H1 (cell line): Measurements from ENCODE around the gene LRPAP1. TPM values are rescaled to one million over a fixed set of nuclear protein-coding genes. Genes with fewer than 3 reads are reported as not detected.

Source experiments
- CTCF ChIA-PET: fragments of 300-600 bp; sonication (Branson Sonifier 250); formaldehyde crosslinking; loops from one replicate; lab custom pipeline; 2021; ENCODE audit not compliant: partially characterized antibody; lab: Charles Lee
- POLR2A ChIA-PET: fragments of 300-600 bp; sonication (Branson Sonifier 250); formaldehyde crosslinking; loops from one replicate; lab custom pipeline; 2021; ENCODE audit warnings: inconsistent platforms; ENCODE audit not compliant: partially characterized antibody; lab: Charles Lee
- DNase-seq, 2 experiments: peaks; one replicate each; pipeline versions ENCODE4 v3.0.0 to v3.0.0-alpha.2; 2010 to 2022; ENCODE audit warnings: low spot score in 2 of 2, low read depth in 1 of 2, mixed read lengths in 1 of 2
- FAIRE-seq: peaks from 2 replicates; lab custom pipeline; 2011; peaks lifted over from hg19 to GRCh38; lab: Jason Lieb, UNC
- H2AFZ ChIP-seq: 2 replicates; pipeline ENCODE4 v1.8.1; 2012; ENCODE audit warnings: low read length, inconsistent platforms
- H2AK5ac ChIP-seq: 2 replicates; pipeline ENCODE4 v1.6.1; 2013; ENCODE audit warnings: low read depth, low read length
- H2BK120ac ChIP-seq: replicated peaks from 2 replicates; pipeline ENCODE3; 2013; ENCODE audit warnings: low read depth, low read length, inconsistent platforms
- H2BK12ac ChIP-seq: 2 replicates; pipeline ENCODE4 v1.6.1; 2013; ENCODE audit warnings: low read depth, low read length
- H2BK15ac ChIP-seq: 2 replicates; pipeline ENCODE4 v1.6.1; 2013; ENCODE audit warnings: low read length
- H2BK20ac ChIP-seq: 2 replicates; pipeline ENCODE4 v1.6.1; 2013; ENCODE audit warnings: low read length
- H2BK5ac ChIP-seq: 2 replicates; pipeline ENCODE4 v1.6.1; 2013; ENCODE audit warnings: low read depth, low read length
- H3K14ac ChIP-seq: 2 replicates; pipeline ENCODE4 v1.6.1; 2013; ENCODE audit warnings: inconsistent platforms; ENCODE audit not compliant: insufficient read length
- H3K18ac ChIP-seq: 2 replicates; pipeline ENCODE4 v1.6.1; 2013; ENCODE audit warnings: low read length; ENCODE audit errors: extremely low read depth
- H3K23ac ChIP-seq: 2 replicates; pipeline ENCODE4 v1.6.1; 2013; ENCODE audit warnings: inconsistent platforms; ENCODE audit not compliant: insufficient read length
- H3K23me2 ChIP-seq: 2 replicates; pipeline ENCODE4 v1.6.1; 2013; ENCODE audit warnings: low read depth, low read length
- H3K27ac ChIP-seq: 2 replicates; pipeline ENCODE4 v1.6.1; 2011; ENCODE audit warnings: low read depth, low read length, inconsistent platforms
- H3K27me3 ChIP-seq, 4 experiments: replicated peaks in 1 of 4; 1 replicate in 1 of 4; 2 replicates in 3 of 4; pipeline versions ENCODE4 v1.6.1 to v1.8.1; 2011 to 2013; ENCODE audit warnings: low read length in 3 of 4, mild to moderate bottlenecking in 3 of 4, inconsistent platforms in 2 of 4, mixed read lengths in 2 of 4, moderate library complexity in 1 of 4; ENCODE audit not compliant: control insufficient read depth in 3 of 4, insufficient read depth in 3 of 4; ENCODE audit errors: extremely low read depth in 1 of 4
- H3K36me3 ChIP-seq, 4 experiments: 2 replicates each; pipeline versions ENCODE4 v1.6.1 to v1.8.1; 2011 to 2013; ENCODE audit warnings: mild to moderate bottlenecking in 4 of 4, low read length in 3 of 4, moderate library complexity in 2 of 4, control low read depth in 1 of 4, inconsistent platforms in 1 of 4; ENCODE audit not compliant: insufficient read depth in 4 of 4, control insufficient read depth in 2 of 4
- H3K4ac ChIP-seq: replicated peaks from 2 replicates; pipeline ENCODE3; 2013; ENCODE audit warnings: low read length, low read depth, mixed read lengths, inconsistent platforms; ENCODE audit not compliant: insufficient read length
- H3K4me1 ChIP-seq, 4 experiments: replicated peaks in 1 of 4; 1 replicate in 1 of 4; 2 replicates in 3 of 4; pipeline versions ENCODE4 v1.6.1 to v1.8.1; 2011 to 2013; ENCODE audit warnings: low read length in 3 of 4, inconsistent platforms in 2 of 4, mixed read lengths in 1 of 4; ENCODE audit not compliant: insufficient read depth in 4 of 4, control insufficient read depth in 3 of 4
- H3K4me2 ChIP-seq, 2 experiments: 2 replicates each; pipeline versions ENCODE4 v1.6.1 to v1.8.1; 2011 to 2013; ENCODE audit warnings: low read depth in 2 of 2, low read length in 2 of 2, control low read depth in 1 of 2, inconsistent platforms in 1 of 2, mild to moderate bottlenecking in 1 of 2; ENCODE audit not compliant: insufficient read depth in 1 of 2
- H3K4me3 ChIP-seq, 4 experiments: fragments of 200-600, 300-600 bp in 1 of 4; sonication (generic), shearing (Covaris generic), sonication (Bioruptor Twin) in 1 of 4; 2 replicates each; pipeline versions ENCODE4 v1.5.1 to v1.8.1; 2011 to 2016; ENCODE audit warnings: low read length in 4 of 4, low read depth in 3 of 4, control low read depth in 2 of 4, inconsistent platforms in 2 of 4, mild to moderate bottlenecking in 2 of 4, mixed read lengths in 1 of 4, moderate library complexity in 1 of 4; ENCODE audit not compliant: insufficient read depth in 2 of 4; ENCODE audit errors: extremely low read depth in 1 of 4
- H3K56ac ChIP-seq: replicated peaks from 2 replicates; pipeline ENCODE3; 2013; ENCODE audit warnings: low read depth, mild to moderate bottlenecking, mixed read lengths, low read length, inconsistent platforms; ENCODE audit not compliant: insufficient read length
- H3K79me1 ChIP-seq: 2 replicates; pipeline ENCODE4 v1.6.1; 2013; ENCODE audit warnings: low read depth, low read length, control low read depth
- H3K79me2 ChIP-seq, 2 experiments: 2 replicates each; pipeline versions ENCODE4 v1.6.1 to v1.8.1; 2012 to 2013; ENCODE audit warnings: low read length in 2 of 2, mild to moderate bottlenecking in 2 of 2, inconsistent platforms in 1 of 2; ENCODE audit not compliant: insufficient read depth in 2 of 2, control insufficient read depth in 1 of 2
- H3K9ac ChIP-seq, 4 experiments: replicated peaks in 1 of 4; 1 replicate in 1 of 4; 2 replicates in 3 of 4; pipeline versions ENCODE4 v1.6.1 to v1.8.1; 2011 to 2013; ENCODE audit warnings: low read depth in 3 of 4, low read length in 3 of 4, control low read depth in 2 of 4, mild to moderate bottlenecking in 2 of 4, moderate library complexity in 2 of 4, inconsistent platforms in 1 of 4; ENCODE audit errors: extremely low read depth in 1 of 4
- H3K9me3 ChIP-seq, 2 experiments: 2 replicates each; pipeline versions ENCODE4 v1.6.1 to v1.8.1; 2012 to 2013; ENCODE audit warnings: mild to moderate bottlenecking in 2 of 2, moderate library complexity in 2 of 2, control low read depth in 1 of 2, inconsistent platforms in 1 of 2, low read depth in 1 of 2, low read length in 1 of 2, mixed read lengths in 1 of 2; ENCODE audit not compliant: insufficient read depth in 2 of 2
- H4K20me1 ChIP-seq, 2 experiments: replicated peaks in 1 of 2; 2 replicates each; pipeline versions ENCODE3 to v1.8.1; 2011 to 2013; ENCODE audit warnings: inconsistent platforms in 2 of 2, low read length in 2 of 2, mild to moderate bottlenecking in 1 of 2; ENCODE audit not compliant: insufficient read depth in 2 of 2, control insufficient read depth in 1 of 2
- H4K5ac ChIP-seq: 2 replicates; pipeline ENCODE4 v1.6.1; 2013; ENCODE audit warnings: low read length, low read depth, mixed read lengths, inconsistent platforms; ENCODE audit not compliant: insufficient read length
- H4K8ac ChIP-seq: 2 replicates; pipeline ENCODE4 v1.8.0; 2013; ENCODE audit warnings: mild to moderate bottlenecking, moderate library complexity, low read length, inconsistent platforms; ENCODE audit not compliant: insufficient read depth; ENCODE audit errors: extremely low read depth
- H4K91ac ChIP-seq: replicated peaks from 2 replicates; pipeline ENCODE3; 2013; ENCODE audit warnings: low read length, mixed read lengths, inconsistent platforms; ENCODE audit not compliant: insufficient read length
- ATF3 ChIP-seq: IDR thresholded peaks from 2 replicates; pipeline ENCODE4 v1.6.1; 2011; ENCODE audit warnings: low read depth, mild to moderate bottlenecking, low read length; ENCODE audit not compliant: insufficient read depth
- CEBPB ChIP-seq: IDR thresholded peaks from 2 replicates; pipeline ENCODE4 v1.6.1; 2012; ENCODE audit warnings: low read depth, low read length
- CHD1 ChIP-seq: IDR thresholded peaks from 2 replicates; pipeline ENCODE4 v1.6.1; 2012; ENCODE audit warnings: low read depth, low read length, improper control_type of control experiment
- CREB1 ChIP-seq: IDR thresholded peaks from 2 replicates; pipeline ENCODE4 v1.6.1; 2012; ENCODE audit warnings: inconsistent platforms
- FOSL1 ChIP-seq: IDR thresholded peaks from 2 replicates; pipeline ENCODE4 v1.6.1; 2011; ENCODE audit warnings: mild to moderate bottlenecking, low read depth, low read length, moderate library complexity; ENCODE audit not compliant: insufficient read depth
- GTF2F1 ChIP-seq: IDR thresholded peaks from 2 replicates; pipeline ENCODE4 v1.6.1; 2012; ENCODE audit warnings: low read depth, low read length, improper control_type of control experiment, borderline replicate concordance
- POLR2A ChIP-seq, 2 experiments: IDR thresholded peaks; 1 replicate in 1 of 2; 2 replicates in 1 of 2; pipeline ENCODE4 v1.6.1; 2011; ENCODE audit warnings: low read depth in 2 of 2, low read length in 2 of 2, mild to moderate bottlenecking in 2 of 2; ENCODE audit errors: control extremely low read depth in 1 of 2
- POLR2AphosphoS5 ChIP-seq: IDR thresholded peaks from 2 replicates; pipeline ENCODE4 v1.6.1; 2011; ENCODE audit warnings: low read depth, low read length
- POU5F1 ChIP-seq: IDR thresholded peaks from 2 replicates; pipeline ENCODE4 v1.6.1; 2011; ENCODE audit warnings: low read depth, mild to moderate bottlenecking, low read length, moderate library complexity
- RAD21 ChIP-seq, 2 experiments: IDR thresholded peaks in 1 of 2; conservative IDR thresholded peaks in 1 of 2; 2 replicates each; pipeline ENCODE4 v1.6.1; 2011; ENCODE audit warnings: low read depth in 2 of 2, low read length in 2 of 2, improper control_type of control experiment in 1 of 2, inconsistent platforms in 1 of 2, mild to moderate bottlenecking in 1 of 2, moderate library complexity in 1 of 2
- SAP30 ChIP-seq: fragments of 300-600 bp; sonication (generic); IDR thresholded peaks from 2 replicates; pipeline ENCODE4 v1.7.1; 2012; ENCODE audit warnings: low read length, moderate library complexity, mild to moderate bottlenecking, inconsistent platforms; ENCODE audit not compliant: insufficient read depth, insufficient replicate concordance
- SP4 ChIP-seq: IDR thresholded peaks from 2 replicates; pipeline ENCODE4 v1.6.1; 2012; ENCODE audit warnings: low read length, inconsistent platforms
- TAF1 ChIP-seq: IDR thresholded peaks from 2 replicates; pipeline ENCODE4 v1.6.1; 2011; ENCODE audit warnings: mild to moderate bottlenecking, low read depth, low read length
- WGBS, 2 experiments: shearing (Covaris generic) in 1 of 2; methylation state at CpG; one replicate each; pipeline versions ENCODE4 v1.1.6 to v1.1.7; 2013 to 2015; ENCODE audit warnings: low lambda C conversion rate in 2 of 2, mixed read lengths in 2 of 2, inconsistent platforms in 1 of 2, low coverage in 1 of 2, missing lambda C conversion rate in 1 of 2; ENCODE audit not compliant: insufficient replicate concordance in 2 of 2, insufficient coverage in 1 of 2, insufficient read length in 1 of 2; ENCODE audit errors: extremely low coverage in 1 of 2, missing lambda C conversion rate in 1 of 2; 5-methylcytosine and 5-hydroxymethylcytosine counted together
- polyA plus RNA-seq, 7 experiments: library from polyadenylated mRNA; depleted of rRNA in 3 of 7; stranded (reverse) in 5 of 7; unstranded in 2 of 7; fragments of >200 nt in 5 of 7; fragments of 200-250 nt in 2 of 7; gene quantifications; 1 replicate in 5 of 7; 2 replicates in 1 of 7; 4 replicates in 1 of 7; pipeline versions ENCODE4 v1.2.1 to v1.2.3, GENCODE V29; 2011 to 2013; ENCODE audit warnings: missing spikeins in 2 of 7, mixed read lengths in 2 of 7
- total RNA-seq: library from RNA; stranded (reverse); fragmentation: NEBNext Ultra II Directional; extraction: Animal tissue kit (Norgen Biotek cat#: 25700); gene quantifications from 2 replicates; pipeline ENCODE4 v1.2.1, GENCODE V29; 2021

Gene LRPAP1
- total and polyA plus RNA-seq, 2 of the 8 experiments (the other 6 are each of a cell fraction or from before 2014, with no cell fraction given), result 31.1 to 101 TPM

GRCh38 chr4:3471098-3471760 lies 61.0 kb downstream of the LRPAP1 start:
- peaks cover 0 to 13% of the 10 kb centered on the region in 2 experiments for H4K20me1 ChIP-seq
- H2BK20ac ChIP-seq, result no peak overlapping the region
- ChIA-PET POLR2A (interaction anchor here (0.6 to 1.4 kb wide), 2 partner anchors 14 to 27 kb away, joined by 3 to 4 read pairs; no protein-coding TSS in a partner anchor), CTCF (interaction anchor here (0.9 to 3.9 kb wide), 7 partner anchors 9 to 230 kb away, joined by 3 to 41 read pairs (median 4); no protein-coding TSS in a partner anchor)
- no peak overlapping the region for H3K4me2 ChIP-seq
- no peak overlapping the region for H3K14ac ChIP-seq
- no peak overlapping the region for H3K4me3 ChIP-seq
- H3K23ac ChIP-seq, result no peak overlapping the region
- no peak overlapping the region for H3K56ac ChIP-seq
- H3K27me3 ChIP-seq, result peaks cover 1 to 48% (median 32%) of the 10 kb centered on the region in 4 experiments; a peak in 6 of 7 replicates
- H3K18ac ChIP-seq, result no peak overlapping the region
- H3K36me3 ChIP-seq, result no peaks in the 10 kb centered on the region
- no peak overlapping the region for H2AK5ac ChIP-seq
- H3K9ac ChIP-seq, result no peak overlapping the region
- H4K8ac ChIP-seq, result no peak overlapping the region
- H3K23me2 ChIP-seq, result peaks cover 5% of the 10 kb centered on the region
- H2BK12ac ChIP-seq, result no peak overlapping the region
- no peak overlapping the region for H4K91ac ChIP-seq
- no peak overlapping the region for H3K4ac ChIP-seq
- H3K9me3 ChIP-seq, result peaks cover 0 to 6% of the 10 kb centered on the region in 2 experiments; a peak in 2 of 4 replicates
- peaks cover 0 to 3% (median 1%) of the 10 kb centered on the region in 4 experiments; a peak in 2 of 7 replicates for H3K4me1 ChIP-seq
- H3K79me2 ChIP-seq, result no peaks in the 10 kb centered on the region
- DNase-seq (no peak), FAIRE-seq (no peak)
- no peak overlapping the region for H2BK15ac ChIP-seq
- H2BK120ac ChIP-seq, result no peak overlapping the region
- 90% methylated on average over 23 of the region's 23 CpGs; no CpG with 5 or more reads in 1 of the 2 experiments for WGBS, 2 experiments
- H2BK5ac ChIP-seq, result no peak overlapping the region
- no peak overlapping the region for H4K5ac ChIP-seq
- H3K27ac ChIP-seq, result no peak overlapping the region
- peaks cover 6% of the 10 kb centered on the region; the same call in 1 of the 2 replicates for H3K79me1 ChIP-seq
- H2AFZ ChIP-seq, result no peak overlapping the region
- TF ChIP-seq RAD21 (IDR thresholded peaks at IDR 0.05 in 1 of 2, conservative IDR thresholded peaks at IDR 0.05 in 1 of 2; ENCODE audit: low read depth in 2 of 2, low read length in 2 of 2) (no peak), GTF2F1 (no peak), POU5F1 (no peak), SAP30 (no peak), CHD1 (no peak), SP4 (no peak), POLR2A (IDR thresholded peaks at IDR 0.05; ENCODE audit: control extremely low read depth in 1 of 2, low read depth in 2 of 2, low read length in 2 of 2) (no peak), ATF3 (no peak), CREB1 (no peak), POLR2AphosphoS5 (no peak), FOSL1 (no peak), TAF1 (no peak), CEBPB (no peak)
